GM11168 (cell line): ENCODE data around the gene RETREG3.
"Not testable (repeated sequence)": the region's sequence is repeated elsewhere in the genome, so short reads cannot be mapped to it uniquely, and the experiment has no call there.

Source experiments
- in situ Hi-C: fragments of 300-500 bp; cut with MboI; formaldehyde crosslinking; loops from one replicate; pipeline ENCODE4 v1.12.0; 2022; ENCODE audit warnings: low sequenced_read_pairs; ENCODE audit not compliant: unreplicated experiment

RETREG3 gene, protein sequence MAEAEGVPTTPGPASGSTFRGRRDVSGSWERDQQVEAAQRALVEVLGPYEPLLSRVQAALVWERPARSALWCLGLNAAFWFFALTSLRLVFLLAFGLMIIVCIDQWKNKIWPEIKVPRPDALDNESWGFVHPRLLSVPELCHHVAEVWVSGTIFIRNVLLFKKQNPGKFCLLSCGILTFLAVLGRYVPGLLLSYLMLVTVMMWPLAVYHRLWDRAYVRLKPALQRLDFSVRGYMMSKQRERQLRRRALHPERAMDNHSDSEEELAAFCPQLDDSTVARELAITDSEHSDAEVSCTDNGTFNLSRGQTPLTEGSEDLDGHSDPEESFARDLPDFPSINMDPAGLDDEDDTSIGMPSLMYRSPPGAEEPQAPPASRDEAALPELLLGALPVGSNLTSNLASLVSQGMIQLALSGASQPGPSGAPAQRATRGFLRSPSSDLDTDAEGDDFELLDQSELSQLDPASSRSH

DNA sequence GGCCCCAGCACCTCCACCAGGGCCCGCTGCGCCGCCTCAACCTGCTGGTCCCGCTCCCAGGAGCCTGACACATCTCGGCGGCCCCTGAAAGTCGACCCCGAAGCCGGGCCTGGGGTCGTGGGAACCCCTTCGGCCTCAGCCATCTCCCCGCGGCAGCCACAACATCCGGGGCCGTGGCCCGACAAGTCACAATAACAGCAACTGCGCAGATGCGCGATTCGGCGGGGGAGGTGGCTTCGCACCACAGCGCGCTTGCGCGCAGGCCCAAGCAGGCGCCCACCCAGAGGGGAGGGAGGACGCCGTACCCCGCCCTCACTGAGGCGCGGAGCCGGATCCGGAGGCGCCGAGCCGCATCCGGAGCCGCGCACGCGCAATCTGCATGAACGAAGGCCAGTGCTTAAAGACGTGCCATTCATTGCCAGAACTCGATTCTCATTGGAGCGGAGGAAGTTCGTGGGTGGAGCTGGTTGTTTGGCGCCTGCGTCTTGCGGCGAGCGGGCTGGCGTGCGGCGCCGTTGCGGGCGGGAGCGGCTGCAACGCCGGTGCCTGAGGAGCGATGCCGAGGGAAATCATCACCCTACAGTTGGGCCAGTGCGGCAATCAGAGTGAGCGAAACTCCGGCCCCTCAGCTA, at the start of gene RETREG3, which contains the start of gene TUBG1:
RETREG3 (minus strand) TSS at position 193 of the 632 bp plus-strand sequence; CDS start at position 143, 50 bp downstream.
TUBG1 (plus strand) TSS at position 502 of the 632 bp plus-strand sequence; CDS start at position 557, 55 bp downstream.
- in situ Hi-C loops: no loop called here

DNA sequence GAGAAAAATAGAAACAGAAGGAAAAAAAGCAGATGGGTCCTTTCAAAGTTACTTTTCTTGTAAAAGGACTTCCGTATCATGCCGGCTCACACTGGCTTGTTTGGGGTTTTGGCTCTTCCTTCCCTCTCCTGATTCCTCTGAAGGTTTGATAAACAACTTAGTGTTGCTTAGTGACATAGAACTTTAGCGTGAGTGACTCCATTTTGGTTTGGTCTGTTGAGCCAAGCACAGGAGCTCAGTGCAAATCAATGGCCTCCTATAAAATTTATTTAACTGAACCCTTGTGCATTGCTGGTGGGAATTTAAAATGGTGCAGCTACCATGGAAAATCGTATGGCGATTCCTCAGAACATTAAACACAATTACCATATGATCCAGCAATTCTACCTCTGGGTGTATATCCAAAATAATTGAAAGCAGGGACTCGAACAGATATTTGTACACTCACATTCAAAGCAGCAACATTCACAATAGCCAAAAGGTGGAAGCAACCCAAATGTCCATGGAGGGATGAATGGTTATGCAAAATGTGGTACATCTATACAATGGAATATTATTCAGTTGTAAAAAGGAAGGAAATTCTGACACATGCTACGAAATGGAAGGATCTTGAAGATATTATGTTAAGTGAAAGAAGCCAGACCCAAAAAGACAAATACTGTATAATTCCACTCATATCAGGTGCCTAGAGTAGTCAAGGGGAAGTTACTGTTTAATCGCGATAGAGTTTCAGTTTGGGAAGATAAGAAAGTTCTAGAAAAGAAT, 48.8 kb upstream of the RETREG3 start:
- in situ Hi-C loops: no loop called here

DNA sequence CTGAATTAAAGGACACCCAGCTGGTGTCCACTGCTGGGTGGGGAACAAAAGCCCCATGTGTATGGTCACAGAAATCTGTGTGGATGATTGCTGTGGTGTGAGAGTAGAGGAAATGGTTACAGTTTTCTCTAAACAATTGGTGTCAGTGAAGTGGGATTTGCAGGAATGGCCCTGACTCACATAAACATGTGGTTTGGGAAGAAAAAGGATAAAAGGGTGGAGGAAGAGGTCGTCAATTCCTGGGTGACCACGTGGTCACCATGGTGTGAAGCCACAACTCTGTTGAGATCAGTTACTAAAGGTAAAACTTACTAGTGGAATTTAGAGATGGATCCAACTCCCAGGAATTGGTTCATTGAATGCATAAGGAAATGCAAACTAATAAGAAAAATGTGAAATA, 46.4 kb upstream of the RETREG3 start:
- in situ Hi-C loops: no loop called here

DNA sequence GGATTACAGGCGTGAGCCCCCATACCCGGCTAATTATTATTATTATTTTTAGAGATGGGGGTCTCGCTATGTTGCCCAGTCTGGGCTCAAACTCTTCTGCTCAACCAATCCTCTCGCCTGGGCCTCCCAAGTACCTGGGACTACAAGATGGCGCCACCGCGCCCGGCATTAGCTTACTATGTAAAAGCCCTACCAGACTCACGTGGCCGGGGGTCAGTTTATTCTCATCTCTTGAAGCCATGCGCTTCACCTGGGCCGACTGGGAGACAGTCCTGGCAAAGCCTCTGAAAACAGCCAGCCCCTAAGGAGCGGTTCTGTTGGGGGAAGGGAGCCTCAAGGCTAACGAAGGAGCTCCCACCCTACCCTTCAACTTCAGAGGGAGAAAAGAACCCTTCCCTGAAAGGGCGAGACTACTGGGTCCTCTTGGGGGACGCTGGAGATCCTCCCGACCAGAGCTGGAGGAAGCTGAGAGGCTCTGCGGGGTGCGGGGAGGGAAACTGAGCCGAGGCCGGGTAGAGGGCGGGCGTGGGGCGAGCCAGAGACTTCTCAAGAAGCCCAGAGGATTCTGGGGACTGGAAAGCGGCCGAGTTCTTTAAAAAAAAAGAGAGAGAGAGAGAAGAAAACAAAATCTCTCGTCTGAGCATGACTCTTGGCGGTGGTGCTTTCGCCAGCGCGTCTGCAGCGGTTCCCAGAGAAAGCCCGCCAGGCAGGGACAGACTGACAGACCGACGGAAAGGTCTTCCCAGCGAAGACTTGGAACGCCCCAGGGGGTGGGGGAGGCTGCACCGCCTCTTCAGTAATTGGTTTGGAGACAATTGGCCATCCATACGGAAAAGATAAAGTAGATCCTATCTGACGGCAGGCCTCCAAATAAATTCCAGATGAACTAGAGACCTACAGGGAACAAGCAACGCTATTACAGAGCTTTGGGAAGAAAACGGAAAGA, 44.3 kb upstream of the RETREG3 start:
- in situ Hi-C loops: no loop called here

DNA sequence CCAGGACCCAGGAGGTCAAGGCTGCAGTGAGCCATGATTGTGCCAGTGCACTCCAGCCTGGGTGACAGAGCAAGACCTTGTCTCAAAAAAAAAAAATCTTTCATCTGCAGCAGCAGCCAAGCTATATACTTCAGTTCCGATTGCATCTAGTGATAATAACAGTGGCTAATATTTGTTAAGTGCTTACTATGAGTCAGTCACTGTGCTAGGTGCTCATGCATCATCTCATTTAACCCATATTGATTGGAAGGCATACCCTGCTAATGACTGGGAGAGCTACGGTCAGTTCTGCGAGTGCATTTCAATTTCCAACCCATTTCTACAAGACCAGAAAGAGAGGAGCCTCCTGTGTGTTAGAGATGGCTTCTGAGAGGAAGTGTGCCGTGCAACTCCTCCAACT, 42.2 kb upstream of the RETREG3 start:
- in situ Hi-C loops: no loop called here

DNA sequence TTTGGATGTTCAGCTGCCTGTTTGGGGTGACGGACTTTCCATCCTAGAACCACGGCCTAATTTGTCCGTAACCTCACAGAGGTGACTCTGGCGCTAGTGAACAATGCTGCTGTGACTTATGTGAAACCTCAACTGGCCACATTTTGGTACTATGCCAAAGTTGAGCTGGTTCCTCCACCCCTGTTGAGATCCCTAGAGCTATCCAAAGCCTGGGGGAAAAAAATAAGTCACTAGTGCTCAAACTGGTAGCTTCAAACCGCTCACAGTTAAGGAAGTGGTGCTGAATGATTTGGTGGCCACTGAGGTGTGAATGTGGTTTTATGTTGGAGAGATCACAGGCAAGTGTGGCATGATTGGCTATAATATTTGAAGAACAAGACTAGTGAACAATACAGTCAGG, 38.6 kb upstream of the RETREG3 start:
- in situ Hi-C loops: no loop called here

DNA sequence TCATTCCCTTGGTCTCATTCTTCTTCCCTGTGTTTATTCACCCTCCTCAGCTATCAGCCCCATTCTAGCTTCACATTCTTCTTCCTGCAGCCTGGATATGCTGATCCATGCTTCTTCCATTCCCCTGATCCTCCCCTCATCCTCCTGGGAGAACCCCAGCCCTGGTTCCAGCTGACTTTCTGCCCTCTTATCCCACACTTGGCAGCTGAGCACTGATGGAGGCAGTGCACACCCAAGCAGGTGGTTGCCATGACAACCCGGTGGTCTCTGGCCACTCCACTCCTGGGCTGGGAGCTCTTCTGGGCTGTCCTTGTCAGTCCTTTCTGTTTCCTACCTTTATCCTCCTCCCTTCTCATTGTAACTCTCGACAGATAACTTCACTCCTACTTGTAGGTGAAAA, 33.2 kb upstream of the RETREG3 start:
- in situ Hi-C loops: no loop called here

DNA sequence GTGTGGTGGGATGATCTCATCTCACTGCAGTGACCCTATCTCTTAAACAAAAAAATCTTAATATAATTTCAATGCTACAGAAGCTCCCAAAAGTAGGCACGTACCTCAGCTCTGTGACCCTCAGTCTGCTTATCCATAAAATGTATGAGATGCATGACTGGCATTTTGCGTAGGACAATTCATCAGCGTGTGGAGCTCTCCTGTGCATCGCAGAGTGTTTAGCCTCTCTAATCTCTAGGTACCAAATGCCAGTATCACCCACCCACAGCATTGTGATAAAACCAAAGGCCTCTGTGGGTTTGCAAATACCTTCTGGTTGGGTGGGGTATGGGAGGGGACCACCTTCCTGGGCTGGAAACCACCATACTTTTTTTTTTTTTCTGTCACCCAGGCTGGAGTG, 30.9 kb upstream of the RETREG3 start:
- in situ Hi-C loops: no loop called here

DNA sequence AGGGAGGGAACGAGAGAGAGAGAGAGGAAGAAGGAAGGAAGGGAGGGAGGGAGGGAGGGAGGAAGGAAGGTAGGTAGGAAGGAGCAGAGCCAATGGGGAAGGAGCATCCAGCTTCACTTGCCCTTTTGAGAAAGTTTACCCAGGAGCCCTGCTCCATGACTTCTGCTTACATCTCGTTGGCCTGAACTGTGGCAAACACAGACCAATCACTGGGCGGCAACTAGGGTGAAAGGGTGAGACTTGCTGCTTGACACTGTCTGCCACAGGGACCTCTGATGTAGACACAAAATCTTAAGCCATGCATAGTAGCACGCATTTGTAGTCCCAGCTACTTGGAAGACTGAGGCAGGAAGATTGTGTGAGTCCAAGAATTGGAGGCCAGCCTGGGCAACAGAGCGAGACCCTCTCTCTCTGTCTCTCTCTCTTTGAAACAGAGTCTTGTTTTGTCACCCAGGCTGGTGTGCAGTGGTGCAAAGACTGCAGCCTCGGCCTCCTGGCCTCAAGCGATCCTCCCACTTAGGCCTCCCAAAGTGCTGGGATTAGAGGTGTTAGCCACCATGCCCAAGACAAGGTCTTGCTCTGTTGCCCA, 30.4 kb upstream of the RETREG3 start:
- in situ Hi-C loops: no loop called here

DNA sequence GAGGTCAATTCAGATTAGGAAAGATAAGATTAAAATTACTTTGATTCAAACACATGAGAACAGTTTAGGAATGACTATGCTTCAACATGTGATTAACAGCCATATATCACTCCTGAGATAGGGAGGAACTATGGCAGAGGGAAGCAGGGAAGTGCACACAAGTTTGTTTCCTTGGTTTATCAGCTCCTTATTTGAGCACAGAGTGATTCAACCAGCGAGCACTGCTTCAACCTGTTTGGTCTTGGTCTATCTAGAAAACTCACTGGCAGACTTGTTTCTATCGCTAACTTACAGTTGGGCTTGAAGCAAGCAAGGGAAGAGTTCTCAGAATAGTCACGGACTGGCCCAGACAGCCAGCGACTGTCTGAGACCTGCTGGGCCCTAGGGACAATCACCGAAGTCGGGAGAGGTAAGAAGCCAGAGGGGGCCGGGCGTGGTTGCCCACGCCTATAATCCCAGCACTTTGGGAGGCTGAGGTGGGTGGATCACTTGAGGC, 23.8 kb upstream of the RETREG3 start:
- in situ Hi-C loops: no loop called here

DNA sequence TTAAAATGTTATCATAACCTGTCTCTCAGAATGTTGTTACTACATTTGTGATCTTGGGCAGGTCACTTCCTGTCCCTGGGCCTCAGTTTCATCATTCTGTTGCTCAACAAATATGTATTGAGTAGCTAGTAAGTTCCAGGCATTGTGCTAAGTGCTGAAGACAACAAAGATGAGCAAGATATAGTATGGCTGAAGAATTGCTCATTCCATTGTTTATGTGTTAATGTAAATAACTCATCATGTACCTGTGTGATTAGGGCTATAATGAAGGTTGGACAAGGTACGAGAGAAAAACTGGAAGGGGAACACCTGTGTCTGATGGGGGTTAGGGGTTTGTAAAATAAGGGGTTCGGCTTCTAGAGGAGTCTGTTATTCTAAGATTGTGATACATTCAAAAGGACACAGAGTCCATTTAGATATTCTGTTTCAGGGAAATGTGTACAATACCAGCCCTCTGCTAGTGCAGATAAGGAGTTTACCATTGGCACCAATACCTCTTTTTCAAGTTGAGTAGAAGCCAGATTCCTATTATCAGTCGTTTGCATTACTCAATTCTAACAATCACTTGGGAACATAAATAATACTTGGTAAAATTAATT, 20.3 kb upstream of the RETREG3 start:
- in situ Hi-C loops: no loop called here

DNA sequence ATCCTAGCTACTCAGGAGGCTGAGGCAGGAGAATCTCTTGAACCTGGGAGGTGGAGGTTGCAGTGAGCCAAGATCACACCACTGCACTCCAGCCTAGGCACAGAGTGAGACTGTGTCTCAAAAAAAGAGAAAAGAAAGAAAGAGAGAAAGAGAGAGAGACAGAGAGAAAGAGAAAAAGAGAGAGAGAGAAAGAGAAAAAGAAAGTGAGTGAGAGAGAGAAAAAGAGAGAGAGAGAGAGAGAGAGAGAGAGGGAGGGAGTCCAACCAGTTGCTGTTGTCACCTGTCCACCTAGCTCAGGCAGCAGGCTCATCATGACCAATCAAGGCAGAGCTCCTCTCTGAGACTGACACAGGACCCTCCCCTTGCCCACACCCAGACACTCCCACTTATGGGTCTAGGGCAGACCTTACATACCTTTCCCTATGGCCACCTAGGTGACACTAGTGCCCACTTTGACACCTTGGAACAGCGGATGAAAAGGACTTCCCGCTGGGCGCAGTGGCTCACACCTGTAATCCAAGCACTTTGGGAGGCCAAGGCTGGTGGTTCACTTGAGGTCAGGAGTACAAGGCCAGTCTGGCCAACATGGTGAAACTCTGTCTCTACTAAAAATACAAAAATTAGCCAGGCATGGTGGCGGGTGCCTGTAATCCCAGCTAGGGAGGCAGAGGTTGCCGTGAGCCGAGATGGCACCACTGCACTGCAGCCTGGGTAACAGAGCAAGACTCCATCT, 18.0 kb upstream of the RETREG3 start:
- in situ Hi-C loops: not testable (repeated sequence)

DNA sequence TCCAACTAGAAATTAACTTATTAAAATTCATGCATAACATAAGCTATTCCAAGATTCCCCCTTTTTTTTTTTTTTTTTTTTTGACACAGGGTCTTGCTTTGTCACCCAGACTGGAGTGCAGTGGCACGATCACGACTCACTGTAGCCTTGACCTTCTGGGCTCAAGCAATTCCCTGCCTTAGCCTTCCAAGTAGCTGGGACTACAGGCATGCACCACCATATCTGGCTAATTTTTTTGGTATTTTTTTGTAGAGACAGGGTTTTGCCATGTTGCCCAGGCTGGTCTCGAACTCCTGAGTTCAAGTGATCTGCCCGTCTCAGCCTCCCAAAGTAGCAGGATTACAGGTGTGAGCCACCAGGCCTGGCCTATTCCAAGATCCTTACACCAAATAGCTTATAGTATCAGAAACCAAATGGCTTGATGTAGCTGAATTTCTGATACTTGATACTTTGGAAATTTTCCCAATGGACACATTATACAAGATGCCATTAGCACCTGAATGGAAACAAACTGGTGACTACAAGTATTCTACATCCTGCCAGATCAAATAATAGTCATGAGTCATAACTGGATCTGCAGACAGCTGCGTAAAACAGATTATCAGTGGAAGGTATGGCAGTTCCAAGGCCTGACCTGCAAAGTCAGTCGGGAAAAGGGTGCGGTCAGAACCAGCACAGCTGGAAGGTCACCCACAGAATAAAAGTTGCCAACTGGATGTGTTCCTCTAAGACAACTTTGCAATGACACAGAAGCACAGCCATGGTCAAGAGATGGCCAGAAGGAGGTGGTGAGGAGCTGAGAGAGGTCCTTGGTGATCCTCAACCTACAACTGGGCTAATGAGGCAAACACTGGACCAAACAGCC, 14.8 kb upstream of the RETREG3 start:
- in situ Hi-C loops: no loop called here

DNA sequence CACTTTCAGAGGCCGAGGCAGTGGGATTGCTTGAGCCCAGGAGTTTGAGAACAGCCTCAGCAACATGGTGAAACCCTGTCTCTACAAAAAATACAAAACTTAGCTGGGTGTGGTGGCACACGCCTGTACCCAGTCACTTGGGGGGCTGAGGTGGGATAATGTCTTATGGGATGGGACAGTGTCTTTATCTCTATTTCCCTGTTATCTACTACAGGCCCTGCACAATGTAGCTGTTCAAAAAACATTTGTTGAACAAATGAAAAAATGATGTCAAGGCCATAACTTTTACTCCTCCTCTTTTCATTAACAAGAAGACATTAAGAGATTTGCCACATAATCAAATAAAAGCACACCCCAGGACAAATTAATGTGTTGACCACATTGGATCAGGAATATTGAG, 14.1 kb upstream of the RETREG3 start:
- in situ Hi-C loops: no loop called here

DNA sequence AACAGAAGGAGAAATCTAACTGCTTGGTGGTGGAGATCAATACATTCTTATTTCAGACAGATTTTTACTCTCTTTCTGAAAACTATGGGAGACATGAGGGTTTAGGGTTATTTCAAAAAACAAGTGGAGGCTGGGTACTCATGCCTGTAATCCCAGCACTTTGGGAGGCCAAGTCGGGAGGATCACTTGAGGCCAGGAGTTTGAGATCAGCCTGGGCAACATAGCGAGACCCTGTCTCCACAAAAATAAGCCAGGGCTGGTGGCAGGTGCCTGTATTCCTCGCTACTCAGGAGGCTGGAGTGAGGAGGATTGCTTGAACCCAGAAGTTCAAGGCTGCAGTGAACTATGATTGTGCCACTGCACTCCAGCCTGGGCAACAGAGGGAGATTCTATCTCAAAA, 12.8 kb upstream of the RETREG3 start:
- in situ Hi-C loops: not testable (repeated sequence)

DNA sequence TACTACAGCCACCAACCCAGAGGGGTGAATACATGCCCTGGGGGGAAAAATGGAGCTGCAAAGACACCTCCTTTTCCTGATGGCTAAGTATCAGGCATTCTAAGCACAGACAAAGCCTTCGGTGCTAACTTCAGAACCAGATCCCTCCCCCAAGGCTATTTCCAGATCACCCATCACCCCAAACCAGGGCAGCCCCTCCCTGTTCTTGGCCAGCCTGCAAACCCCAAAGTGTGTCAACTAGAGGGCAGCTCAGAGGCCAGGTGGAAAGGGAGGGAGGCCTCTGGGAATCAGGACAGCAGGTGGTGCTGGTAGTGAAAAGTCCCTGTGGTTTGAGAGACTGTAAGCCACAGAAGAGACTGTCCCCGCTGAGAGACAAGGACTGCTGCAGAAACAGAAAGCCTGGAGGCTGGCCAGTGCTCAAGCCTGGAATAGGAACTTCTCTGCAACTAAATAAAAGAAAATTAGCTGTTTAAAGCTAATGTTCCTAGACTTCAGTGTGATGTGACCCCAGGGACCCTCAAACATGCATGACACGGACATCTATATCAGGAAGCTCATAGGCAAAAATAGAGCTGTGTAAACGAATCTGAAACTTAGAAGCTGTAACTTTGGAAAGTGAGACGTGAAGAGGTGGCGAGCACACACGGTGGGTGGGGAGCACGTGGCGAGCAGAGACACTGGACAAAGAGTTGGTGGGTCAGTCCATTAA, 9.4 kb upstream of the RETREG3 start:
- in situ Hi-C loops: no loop called here

DNA sequence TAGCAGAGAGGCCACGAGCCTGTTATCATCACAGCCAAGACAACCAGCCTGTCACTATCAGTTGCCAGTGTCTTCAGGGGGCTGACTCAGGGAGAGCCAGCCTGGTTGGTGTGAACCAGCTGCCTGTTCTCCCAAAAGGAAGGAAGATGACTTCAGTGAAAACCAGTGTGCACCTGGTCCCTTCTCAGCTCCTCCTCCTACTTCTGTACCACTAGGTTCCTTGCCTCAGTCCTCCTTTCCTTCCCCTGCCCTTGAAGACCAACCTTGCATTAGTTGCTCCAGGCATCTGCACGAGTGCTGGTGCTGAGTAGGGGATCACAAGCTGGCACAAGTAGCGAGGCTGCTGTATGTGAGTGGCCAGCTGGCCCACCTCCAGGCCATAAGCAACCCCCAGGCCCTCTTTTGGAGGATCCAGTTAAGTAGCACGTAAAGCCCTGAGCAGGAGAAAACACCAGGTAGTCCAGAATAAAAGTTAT, 8.8 kb upstream of the RETREG3 start:
- in situ Hi-C loops: no loop called here
